Hepatocyte (in vitro differentiated cells): Measurements from ENCODE around the gene NCBP3. TPM values are rescaled to one million over a fixed set of nuclear protein-coding genes. Genes with fewer than 3 reads are reported as not detected.

Source experiments
- DNase-seq: peaks from one replicate; pipeline ENCODE4 v3.0.0-alpha.2; 2016; ENCODE audit warnings: low spot score
- H2AFZ ChIP-seq: fragments of 200-600 bp; sonication (generic); 2 replicates; pipeline ENCODE4 v1.6.0; 2016; ENCODE audit warnings: antibody characterized with exemption, mild to moderate bottlenecking
- H3K27ac ChIP-seq: fragments of 200-600 bp; sonication (generic); 2 replicates; pipeline ENCODE4 v1.5.1; 2016; ENCODE audit warnings: mild to moderate bottlenecking
- H3K27me3 ChIP-seq: fragments of 200-600 bp; sonication (generic); 2 replicates; pipeline ENCODE4 v1.6.1; 2016
- H3K36me3 ChIP-seq: fragments of 200-600 bp; sonication (generic); replicated peaks from 2 replicates; pipeline ENCODE4 v1.5.1; 2016; ENCODE audit warnings: low read depth; ENCODE audit not compliant: insufficient read depth
- H3K4me1 ChIP-seq: fragments of 200-600 bp; sonication (generic); 2 replicates; pipeline ENCODE4 v1.5.1; 2016; ENCODE audit warnings: mild to moderate bottlenecking, moderate library complexity; ENCODE audit not compliant: insufficient read depth
- H3K4me2 ChIP-seq: fragments of 200-600 bp; sonication (generic); 2 replicates; pipeline ENCODE4 v1.6.0; 2016
- H3K4me3 ChIP-seq: fragments of 200-600 bp; sonication (generic); 2 replicates; pipeline ENCODE4 v1.5.1; 2016; ENCODE audit warnings: mild to moderate bottlenecking
- H3K79me2 ChIP-seq: fragments of 200-600 bp; sonication (generic); 2 replicates; pipeline ENCODE4 v1.6.0; 2017; ENCODE audit warnings: mild to moderate bottlenecking
- H3K9me2 ChIP-seq: fragments of 200-600 bp; sonication (generic); replicated peaks from 2 replicates; pipeline ENCODE4 v1.6.0; 2017; ENCODE audit warnings: mild to moderate bottlenecking; ENCODE audit not compliant: insufficient read depth
- H3K9me3 ChIP-seq: fragments of 200-600 bp; sonication (generic); 2 replicates; pipeline ENCODE4 v1.5.1; 2016; ENCODE audit warnings: low read depth, mild to moderate bottlenecking
- H4K20me1 ChIP-seq: fragments of 200-600 bp; sonication (generic); 2 replicates; pipeline ENCODE4 v1.6.0; 2016; ENCODE audit warnings: mild to moderate bottlenecking; ENCODE audit not compliant: insufficient read depth, poor library complexity, severe bottlenecking
- CTCF ChIP-seq: fragments of 200-600 bp; sonication (generic); IDR thresholded peaks from 2 replicates; pipeline ENCODE4 v1.5.1; 2016; ENCODE audit warnings: antibody characterized with exemption, mild to moderate bottlenecking; ENCODE audit not compliant: poor library complexity
- EZH2 ChIP-seq: fragments of 200-600 bp; sonication (generic); IDR thresholded peaks from 2 replicates; pipeline ENCODE4 v1.6.1; 2016; ENCODE audit warnings: antibody characterized with exemption, mild to moderate bottlenecking, borderline replicate concordance
- EZH2phosphoT487 ChIP-seq: fragments of 200-600 bp; sonication (generic); IDR thresholded peaks from one replicate; pipeline ENCODE4 v1.6.1; 2018; ENCODE audit warnings: antibody characterized with exemption, mild to moderate bottlenecking, low read depth, moderate library complexity; ENCODE audit not compliant: unreplicated experiment, severe bottlenecking
- WGBS: methylation state at CpG from one replicate; pipeline ENCODE4 v1.1.6; 2016; ENCODE audit warnings: low lambda C conversion rate; ENCODE audit errors: missing lambda C conversion rate; 5-methylcytosine and 5-hydroxymethylcytosine counted together
- polyA plus RNA-seq: library from polyadenylated mRNA; unstranded; fragments of >200 nt; fragmentation: Nextera tagmentation; extraction: Ambion mirVana; gene quantifications from 2 replicates; pipeline ENCODE4 v1.2.1, GENCODE V29; 2016
- total RNA-seq: library from RNA; depleted of rRNA; stranded (reverse); fragments of >200 nt; gene quantifications from 2 replicates; pipeline ENCODE4 v1.2.3, GENCODE V29; 2014

The NCBP3 gene
- total and polyA plus RNA-seq, 2 experiments from 2014 or later, result 20.6 to 31.8 TPM

DNA sequence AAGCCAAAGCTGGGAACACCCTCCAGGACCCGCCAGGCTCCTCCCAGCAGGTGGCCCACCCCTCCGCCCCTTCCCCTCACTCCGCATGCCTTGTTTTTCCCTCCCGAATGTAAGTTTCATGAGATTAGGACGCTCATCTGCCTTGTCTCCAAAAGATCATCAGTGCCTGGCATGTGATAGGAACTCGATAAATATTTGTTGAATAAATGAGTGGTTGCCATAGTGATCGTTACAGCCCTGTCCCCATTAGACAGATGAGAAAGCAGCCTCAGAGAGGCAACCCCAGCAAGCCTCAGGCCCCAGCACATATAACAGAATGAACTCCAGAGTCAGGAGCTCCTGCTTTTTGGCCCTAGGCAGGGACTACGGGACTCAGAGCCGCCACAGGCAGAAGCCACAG, 41.8 kb upstream of the NCBP3 start:
- H3K79me2 ChIP-seq, result peaks cover 4% of the 10 kb centered on the region
- no peaks in the 10 kb centered on the region for H3K27me3 ChIP-seq
- WGBS, result 79% methylated on average over 8 of the region's 9 CpGs
- no peak overlapping the region for H3K4me2 ChIP-seq
- H3K9me3 ChIP-seq, result no peaks in the 10 kb centered on the region
- TF ChIP-seq CTCF (no peak), EZH2 (no peak), EZH2phosphoT487 (no peak)
- DNase-seq, result no peak
- H3K9me2 ChIP-seq, result no peaks in the 10 kb centered on the region
- peak overlapping the region; percentile 52 for H3K27ac ChIP-seq
- no peaks in the 10 kb centered on the region for H4K20me1 ChIP-seq
- H3K36me3 ChIP-seq, result no peaks in the 10 kb centered on the region
- no peak overlapping the region for H3K4me3 ChIP-seq
- no peak overlapping the region for H2AFZ ChIP-seq
- peaks cover 27% of the 10 kb centered on the region for H3K4me1 ChIP-seq

DNA sequence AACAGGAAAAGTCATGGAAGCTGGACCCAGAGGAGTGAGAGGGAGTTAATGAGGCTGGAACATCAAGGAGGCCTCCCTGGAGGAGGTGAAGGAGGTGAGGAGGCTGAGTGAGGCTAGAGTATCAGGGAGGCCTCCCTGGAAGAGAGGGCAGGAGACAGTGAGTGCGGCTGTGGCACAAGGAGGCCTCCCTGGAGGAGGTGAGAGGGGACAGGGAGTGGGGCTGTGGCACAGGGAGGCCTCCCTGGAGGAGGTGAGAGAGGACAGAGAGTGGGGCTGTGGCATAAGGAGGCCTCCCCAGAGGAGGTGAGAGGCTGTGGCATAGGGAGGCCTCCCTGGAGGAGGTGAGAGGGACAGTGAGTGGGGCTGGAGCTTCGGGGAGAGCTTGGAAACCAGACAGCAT, 41.3 kb upstream of the NCBP3 start:
- no peak overlapping the region for H2AFZ ChIP-seq
- H3K79me2 ChIP-seq, result peaks cover 4% of the 10 kb centered on the region
- no peak for TF ChIP-seq CTCF
- TF ChIP-seq EZH2, result no peak
- TF ChIP-seq EZH2phosphoT487, result no peak
- peaks cover 25% of the 10 kb centered on the region for H3K4me1 ChIP-seq
- H3K27ac ChIP-seq, result no peak overlapping the region
- H4K20me1 ChIP-seq, result no peaks in the 10 kb centered on the region
- no peaks in the 10 kb centered on the region for H3K36me3 ChIP-seq
- no peaks in the 10 kb centered on the region for H3K9me3 ChIP-seq
- no peaks in the 10 kb centered on the region for H3K9me2 ChIP-seq
- no peak for DNase-seq
- 79% methylated on average over 2 of the region's 2 CpGs for WGBS
- no peak overlapping the region for H3K4me2 ChIP-seq
- H3K27me3 ChIP-seq, result no peaks in the 10 kb centered on the region
- no peak overlapping the region for H3K4me3 ChIP-seq

DNA sequence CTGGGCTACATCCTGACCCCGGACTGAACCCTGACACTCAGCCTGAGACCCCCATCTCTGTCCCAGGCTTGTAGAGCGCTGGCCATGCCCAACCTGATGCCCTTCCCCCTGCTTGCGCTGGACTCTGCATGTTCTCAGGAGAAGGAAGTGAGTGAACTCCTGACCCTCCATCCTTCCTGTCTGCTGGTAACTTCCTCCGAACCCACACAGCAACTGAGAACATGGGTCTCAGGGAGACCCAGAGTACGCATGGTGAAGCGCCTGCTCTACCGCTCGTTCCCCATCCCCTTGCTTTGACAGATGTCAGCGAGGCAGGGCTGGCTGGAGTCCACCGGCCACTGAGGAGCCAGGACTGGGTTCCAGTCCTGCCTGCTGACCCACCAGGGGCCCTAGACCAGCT, 40.7 kb upstream of the NCBP3 start:
- no peak overlapping the region for H3K4me3 ChIP-seq
- no peak for DNase-seq

More for the DNA sequence above, 40.7 kb upstream of the NCBP3 start:
- Histone ChIP-seq H3K9me2 (no peaks in the 10 kb centered on the region), H3K4me2 (no peak overlapping the region), H4K20me1 (no peaks in the 10 kb centered on the region), H3K27ac (no peak overlapping the region), H3K9me3 (no peaks in the 10 kb centered on the region), H2AFZ (no peak overlapping the region), H3K27me3 (no peaks in the 10 kb centered on the region), H3K79me2 (peaks cover 4% of the 10 kb centered on the region), H3K4me1 (peaks cover 20% of the 10 kb centered on the region), H3K36me3 (no peaks in the 10 kb centered on the region)
- no peak for TF ChIP-seq EZH2phosphoT487
- TF ChIP-seq CTCF, result no peak
- TF ChIP-seq EZH2, result no peak
- 87% methylated on average over 10 of the region's 10 CpGs for WGBS
